Renal cortex interstitium (tissue), 11 donors: ENCODE measurements around the gene TRMT2A. TPM values are rescaled to one million over a fixed set of nuclear protein-coding genes. Genes with fewer than 3 reads are reported as not detected.
A peak's percentile ranks its signal among the peaks of the same experiment; 100 is the strongest.
"Not testable (repeated sequence)": the region's sequence is repeated elsewhere in the genome, so short reads cannot be mapped to it uniquely, and the experiment has no call there.

Source experiments
- DNase-seq, 11 donors: peaks; one replicate each; pipeline ENCODE4 v3.0.0-alpha.2; 2013; ENCODE audit warnings: low read depth in 9 of 11, low spot score in 4 of 11; ENCODE audit errors: extremely low read depth in 1 of 11
- polyA plus RNA-seq, 3 donors: library from polyadenylated mRNA; unstranded; fragments of 120-200 nt; gene quantifications; one replicate each; pipeline ENCODE4 v1.2.1, GENCODE V29; 2013; ENCODE audit not compliant: insufficient read length in 3 of 3

The TRMT2A gene
- polyA plus RNA-seq, 3 donors: 46.5 to 57.3 (median 55.3) TPM

DNA sequence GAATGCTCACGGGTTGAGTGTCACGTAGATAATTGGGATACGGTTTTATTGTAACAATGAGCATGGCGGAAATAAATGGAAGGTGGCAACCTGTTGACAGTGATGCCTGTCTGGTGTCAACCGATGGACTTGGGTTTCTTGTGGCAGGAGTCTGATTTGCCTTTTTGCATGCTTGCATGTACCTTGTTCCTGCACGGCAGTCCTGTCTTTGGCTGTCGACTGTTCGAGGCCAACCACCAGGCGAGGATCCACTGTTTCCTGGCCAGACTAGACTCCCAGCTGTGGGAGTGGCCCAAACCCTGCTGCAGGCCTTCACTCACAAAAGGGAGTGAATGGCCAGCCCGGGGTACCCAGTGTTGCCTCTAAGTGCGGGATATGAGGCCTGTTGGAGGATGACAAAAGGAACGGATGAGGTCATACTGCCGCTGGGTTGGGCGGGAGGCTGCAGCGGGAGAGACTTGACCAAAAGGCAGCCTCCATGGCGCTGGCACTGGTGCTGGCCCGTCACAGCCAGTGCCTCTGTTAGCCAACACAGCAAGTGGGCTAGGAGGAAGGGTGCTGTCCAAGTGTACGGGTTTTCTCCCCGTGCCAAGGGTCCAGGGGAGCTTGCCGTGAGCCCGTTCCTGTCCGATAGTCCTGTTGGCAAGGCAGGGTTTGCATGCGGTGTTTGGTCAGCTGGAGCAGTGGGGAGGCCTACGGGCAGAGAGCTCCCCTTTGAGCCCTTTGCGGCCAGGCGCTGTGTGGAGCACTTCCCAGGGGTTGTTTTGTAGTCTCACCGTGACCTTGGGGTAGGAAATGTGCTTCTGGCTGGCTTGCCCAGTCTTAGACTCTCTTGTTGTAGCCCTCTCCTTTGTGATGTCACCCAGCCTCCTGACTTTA, 36.0 kb downstream of the TRMT2A start:
- peak in 5 of 11 donors; percentile 22 to 31 (median 23) for DNase-seq

DNA sequence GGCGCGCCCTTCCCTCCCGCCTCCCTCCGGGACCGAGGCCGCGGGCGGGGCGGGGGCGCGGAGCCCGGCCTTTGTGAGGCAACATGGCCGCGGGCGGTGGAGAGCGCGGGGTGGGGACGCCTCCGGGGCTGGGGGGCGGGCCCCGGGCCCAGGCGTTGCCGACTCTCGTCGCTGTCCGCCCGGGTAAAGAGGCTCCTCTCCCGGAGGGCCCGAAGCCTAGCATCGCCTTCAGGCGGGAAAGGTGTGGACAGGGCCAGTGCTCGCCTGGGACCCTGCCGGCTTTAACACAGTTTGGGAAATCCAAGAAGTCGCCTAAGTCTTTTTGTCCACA, 36.6 kb downstream of the TRMT2A start:
- peak in 3 of 11 donors; percentile 18 to 57 (median 38) for DNase-seq

DNA sequence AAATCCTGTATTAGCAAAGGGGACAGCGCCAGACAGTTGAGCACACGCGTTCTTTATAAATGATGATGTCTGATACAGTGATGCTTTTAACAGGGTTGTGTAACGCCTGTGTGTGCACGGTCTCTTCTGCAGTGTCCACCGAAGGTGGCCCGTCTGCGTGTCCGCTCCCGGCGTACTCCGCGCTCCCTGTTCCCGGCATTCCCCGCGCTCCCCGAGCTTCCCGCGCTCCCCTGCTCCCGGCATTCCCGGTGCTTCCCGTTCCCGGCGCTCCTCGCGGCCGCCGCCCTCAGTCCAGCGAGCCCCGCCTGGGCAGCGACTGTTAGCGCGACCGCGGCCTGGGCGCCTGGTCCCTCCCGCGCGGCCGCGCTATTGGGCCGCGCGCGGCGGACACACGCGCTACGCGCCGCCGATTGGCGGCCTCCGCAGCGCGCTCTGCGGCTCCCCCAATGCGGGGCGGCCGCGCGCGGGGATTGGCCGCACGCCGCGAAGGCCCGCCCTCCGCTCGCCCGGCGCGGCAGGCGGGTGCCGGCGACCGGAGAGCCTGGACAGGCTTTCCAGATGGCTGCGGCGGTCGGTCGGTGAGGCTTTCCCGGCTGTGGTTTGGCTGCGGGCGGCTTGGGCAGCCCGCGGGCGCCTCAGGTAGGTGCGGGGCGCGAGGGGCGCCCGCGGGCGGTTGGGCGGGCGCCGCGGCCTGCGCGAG, 37.1 kb downstream of the TRMT2A start, which contains the start of gene DGCR8:
DGCR8 (plus strand) TSS at position 497 of the 700 bp plus-strand sequence. CDS start 5,723 bp downstream, outside the sequence.
- peak; percentile 88 to 96 (median 93) for DNase-seq

- DNase-seq: no peak
Measured at GRCh38 chr22:20076627-20077172, 40.3 kb downstream of the TRMT2A start.

DNA sequence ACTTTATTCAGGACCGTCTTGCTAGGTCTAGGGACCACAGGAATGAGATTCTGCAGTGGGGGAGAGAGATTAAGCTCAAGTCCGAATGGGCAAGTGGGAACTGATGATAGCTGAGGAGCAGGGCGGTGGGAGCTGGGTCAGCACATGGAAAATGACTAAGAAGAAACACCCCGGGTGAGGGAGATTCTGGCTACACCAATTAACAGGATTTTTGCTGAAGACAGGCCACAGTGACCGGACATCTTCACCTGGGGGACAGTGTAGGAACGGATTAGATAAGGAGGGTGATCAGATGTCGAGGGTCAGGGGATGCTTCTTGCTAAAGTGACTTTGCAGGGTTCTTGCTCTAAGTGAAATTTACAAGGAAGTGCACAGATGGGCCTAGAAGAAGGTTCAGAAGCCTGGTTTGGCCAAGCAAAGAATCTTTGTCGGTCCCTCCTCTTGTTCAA, 45.5 kb downstream of the TRMT2A start:
- no peak for DNase-seq

- no peak for DNase-seq
Measured at GRCh38 chr22:20069331-20070042, 47.5 kb downstream of the TRMT2A start.

DNA sequence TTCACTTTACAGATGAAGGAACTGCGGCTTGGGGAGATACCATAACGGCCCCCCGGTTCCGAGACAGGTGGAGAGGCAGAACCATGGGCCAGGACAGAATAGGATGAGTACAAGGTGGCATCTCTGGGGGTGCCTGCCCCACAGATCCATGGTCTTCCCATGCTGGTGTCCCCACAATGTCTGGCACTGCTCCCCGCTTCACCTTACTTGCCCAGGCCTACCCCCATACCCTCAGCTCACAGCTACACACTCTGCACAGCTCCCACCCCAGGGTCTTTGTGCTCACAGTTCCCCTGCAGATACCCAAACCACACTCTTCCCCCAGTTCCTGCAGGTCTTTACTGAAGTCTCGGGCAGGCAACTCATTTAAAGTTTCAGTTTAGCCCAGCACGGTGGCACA, 48.4 kb downstream of the TRMT2A start:
- no peak for DNase-seq

DNA sequence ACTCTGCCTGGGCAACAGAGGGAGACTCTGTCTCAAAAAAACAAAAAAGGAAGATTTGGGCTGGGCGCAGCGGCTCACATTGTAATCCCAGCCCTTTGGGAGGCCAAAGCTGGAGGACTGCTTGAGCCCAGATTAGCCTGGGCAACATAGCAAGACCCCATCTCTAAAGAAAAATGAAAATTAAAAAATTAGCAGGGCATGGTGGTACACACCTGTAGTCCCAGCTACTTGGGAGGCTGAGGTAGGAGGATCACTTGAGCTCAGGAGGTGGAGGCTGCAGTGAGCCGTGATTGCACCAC, 49.7 kb downstream of the TRMT2A start:
- DNase-seq: not testable (repeated sequence)

- no peak for DNase-seq
Measured at GRCh38 chr22:20066617-20067383, 50.2 kb downstream of the TRMT2A start.

- DNase-seq: no peak
Measured at GRCh38 chr22:20065896-20066616, 51.0 kb downstream of the TRMT2A start.

- DNase-seq: no peak
Measured at GRCh38 chr22:20064545-20065262, 52.3 kb downstream of the TRMT2A start.

- DNase-seq: no peak
Measured at GRCh38 chr22:20064140-20064480, 52.9 kb downstream of the TRMT2A start.

- peak in 1 of 11 donors; percentile 15 for DNase-seq
Measured at GRCh38 chr22:20063271-20064139, 53.5 kb downstream of the TRMT2A start.

GRCh38 chr22:20062766-20063083, 54.3 kb downstream of the TRMT2A start:
- DNase-seq: no peak

GRCh38 chr22:20062043-20062765, 54.8 kb downstream of the TRMT2A start:
- no peak for DNase-seq
